Inflammatory macrophage treated with lipopolysaccharide for 1 hour (primary cell): ENCODE measurements around the gene C17orf107.
A peak's percentile ranks its signal among the peaks of the same experiment; 100 is the strongest.
"Not testable (repeated sequence)": the region's sequence is repeated elsewhere in the genome, so short reads cannot be mapped to it uniquely, and the experiment has no call there.

Experiments used
- DNase-seq, 2 donors: peaks; one replicate each; pipeline ENCODE4 v3.0.0-alpha.2; 2020 to 2022

The C17orf107 gene

GRCh38 chr17:4901108-4901647, 1.8 kb downstream of the C17orf107 start:
- no peak for DNase-seq

- DNase-seq = peak; percentile 73 to 79
These were observed 2.5 kb downstream of the C17orf107 start for GRCh38 chr17:4901648-4902344.

GRCh38 chr17:4902540-4902939, 3.2 kb downstream of the C17orf107 start:
- no peak for DNase-seq

DNA sequence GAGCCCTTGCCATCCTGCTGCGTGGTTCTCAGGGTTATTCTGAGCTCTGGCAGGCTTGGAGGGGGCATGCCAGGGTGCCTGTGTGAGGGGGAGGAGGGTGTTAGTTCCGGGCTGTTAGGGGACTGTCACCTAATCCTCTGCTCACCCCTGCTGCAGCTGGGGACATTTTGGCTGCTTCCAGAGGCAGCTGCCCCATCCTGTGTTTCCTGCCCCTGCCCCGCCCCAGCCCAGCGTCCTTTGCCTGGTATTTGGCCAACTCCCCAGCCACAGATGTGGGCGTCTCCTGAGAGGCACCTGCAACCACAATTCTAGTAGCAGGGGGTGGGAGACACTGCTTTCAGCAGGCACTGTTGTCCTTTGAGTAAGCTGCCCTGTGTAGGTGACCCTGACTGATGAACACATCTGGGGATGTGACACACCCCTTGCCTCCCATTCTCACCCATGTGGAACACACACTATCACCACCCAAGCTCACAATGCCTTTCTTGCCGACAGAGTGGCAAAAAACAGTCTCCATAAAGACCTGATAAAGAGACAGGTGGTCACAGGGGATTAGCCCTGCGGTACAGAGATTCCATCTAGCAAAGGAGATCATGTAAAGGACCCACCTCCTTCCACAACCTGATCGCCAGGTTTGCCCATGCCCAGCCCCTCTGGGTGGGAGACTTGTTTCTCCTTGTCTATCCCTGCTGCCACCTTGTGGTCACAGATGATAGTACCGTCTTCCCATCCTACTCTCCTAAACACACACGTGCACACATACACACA, 3.9 kb downstream of the C17orf107 start, which contains the start of gene CHRNE:
CHRNE (minus strand) TSS at position 48 of the 768 bp plus-strand sequence; CDS start at position 13, 35 bp downstream.
- DNase-seq = peak in 1 of 2 donors; percentile 71

- DNase-seq = not testable (repeated sequence)
These were observed 7.3 kb downstream of the C17orf107 start for GRCh38 chr17:4906642-4907041.

DNA sequence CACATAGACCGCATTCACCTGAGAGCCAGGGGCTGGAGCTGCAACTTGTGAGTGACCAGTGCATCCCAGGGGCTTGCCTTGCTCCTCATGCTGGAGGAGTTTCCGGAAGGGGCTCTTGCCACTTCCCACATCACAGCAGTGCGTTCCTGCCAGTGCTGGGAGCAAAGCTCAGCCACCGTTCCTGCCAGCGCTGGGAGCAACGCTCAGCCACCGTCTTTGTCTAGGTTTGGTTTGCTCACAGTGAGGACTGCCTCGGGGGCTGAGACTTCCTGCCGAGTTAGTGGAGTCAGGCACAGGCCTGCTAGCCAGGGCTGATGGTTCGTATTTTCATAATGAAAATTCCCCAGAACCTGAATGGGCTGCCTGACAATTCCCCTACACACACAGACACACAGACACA, 9.0 kb downstream of the C17orf107 start:
- no peak for DNase-seq

DNA sequence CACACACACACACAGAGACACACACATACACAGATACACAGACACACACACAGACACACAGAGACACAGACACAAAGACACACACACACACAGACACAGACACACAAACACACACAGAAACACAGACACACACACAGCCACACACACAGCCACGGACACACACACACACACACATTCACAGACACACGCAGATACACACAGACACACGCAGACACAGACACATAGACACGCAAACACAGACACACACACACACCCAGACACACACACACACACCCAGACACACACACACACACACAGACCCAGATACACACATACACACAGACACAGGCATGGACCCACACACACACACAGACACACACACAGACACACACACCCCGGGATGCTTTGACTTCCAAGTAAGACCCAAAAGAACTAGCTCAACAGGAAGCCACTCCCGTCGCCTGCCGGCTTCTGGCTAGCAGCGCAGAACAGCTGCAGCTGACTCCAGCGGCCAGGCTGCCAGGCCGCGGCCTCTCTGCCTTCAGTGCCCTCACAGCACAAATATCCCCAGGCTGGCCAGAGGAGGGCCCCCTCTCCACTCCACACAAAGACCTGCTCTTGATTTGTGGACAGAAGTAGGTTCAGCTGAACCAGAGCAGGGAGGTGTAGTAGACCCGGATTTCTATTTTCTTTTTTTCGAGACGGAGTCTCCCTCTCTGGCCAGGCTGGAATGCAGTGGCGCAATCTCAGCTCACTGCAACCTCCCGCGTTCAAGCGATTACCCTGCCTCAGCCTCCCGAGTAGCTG, 9.6 kb downstream of the C17orf107 start:
- DNase-seq = peak; percentile 83 to 90

DNA sequence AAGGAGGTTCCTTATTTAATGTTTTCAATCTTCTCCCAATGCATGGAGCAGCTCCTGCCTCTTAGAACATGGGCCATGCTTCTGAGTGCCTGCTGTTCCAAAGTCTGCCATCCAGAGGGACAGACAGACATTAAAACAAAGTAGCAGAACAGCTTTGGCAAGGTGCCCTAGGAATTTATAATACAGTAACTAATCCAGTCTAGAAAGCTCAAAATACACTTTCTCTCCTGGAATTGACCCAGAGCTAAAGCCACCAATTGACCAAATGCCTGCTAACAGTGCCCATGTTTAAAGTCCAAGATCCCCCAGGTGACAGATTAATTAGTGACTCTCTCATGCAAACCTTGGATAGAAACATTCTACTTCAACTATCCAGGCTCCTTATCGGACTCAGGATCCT, 14.7 kb downstream of the C17orf107 start:
- DNase-seq = no peak

DNA sequence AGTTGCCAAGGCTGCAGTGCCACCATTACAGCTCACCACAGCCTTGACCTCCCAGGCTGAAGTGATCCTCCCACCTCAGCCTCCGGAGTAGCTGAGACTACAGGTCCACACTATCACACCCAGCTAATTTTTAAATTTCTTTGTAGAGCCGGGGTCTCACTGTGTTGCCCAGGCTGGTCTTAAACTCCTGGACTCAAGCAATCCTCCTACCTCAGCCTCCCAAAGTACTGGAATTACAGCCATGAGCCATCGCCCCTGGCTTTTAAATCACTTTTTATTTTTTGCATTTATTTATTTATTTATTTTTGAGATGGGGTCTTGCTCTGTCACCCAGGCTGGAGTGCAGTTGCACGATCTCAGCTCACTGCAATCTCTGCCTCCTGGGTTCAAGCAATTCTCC, 15.2 kb downstream of the C17orf107 start:
- DNase-seq = not testable (repeated sequence)

GRCh38 chr17:4919511-4920047, 20.2 kb downstream of the C17orf107 start:
- no peak for DNase-seq

DNA sequence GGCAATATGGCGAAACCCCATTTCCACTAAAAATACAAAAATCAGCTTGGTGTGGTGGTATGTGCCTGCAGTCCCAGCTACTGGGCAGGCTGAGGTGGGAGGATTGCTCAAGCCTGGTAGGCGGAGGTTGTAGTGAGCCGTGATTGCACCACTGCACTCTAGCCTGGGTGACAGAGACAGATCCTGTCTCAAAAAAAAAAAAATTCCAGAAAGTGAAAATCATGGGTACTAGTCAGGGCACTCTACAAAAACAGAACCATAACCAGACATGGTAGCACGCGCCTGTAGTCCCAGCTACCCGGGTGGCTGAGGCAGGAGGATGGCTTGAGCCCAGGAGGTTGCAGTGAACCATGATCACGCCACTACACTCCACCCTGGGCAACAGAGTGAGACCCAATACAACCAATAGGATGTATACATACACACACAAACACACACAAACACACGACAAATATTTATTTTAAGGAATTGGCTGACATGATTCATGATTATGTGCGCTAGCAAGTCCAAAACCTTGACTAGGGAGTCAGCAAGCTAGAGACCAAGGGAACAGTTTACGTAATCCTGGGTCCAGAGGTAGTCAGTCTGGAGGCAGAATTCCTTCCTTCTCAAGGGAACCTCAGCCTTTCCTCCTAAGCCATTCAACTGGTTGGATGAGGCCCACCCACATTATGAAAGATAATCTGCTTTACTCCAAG, 21.2 kb downstream of the C17orf107 start:
- DNase-seq = peak; percentile 94 to 96

- no peak for DNase-seq
These were observed 22.0 kb downstream of the C17orf107 start for GRCh38 chr17:4921320-4921719.

DNA sequence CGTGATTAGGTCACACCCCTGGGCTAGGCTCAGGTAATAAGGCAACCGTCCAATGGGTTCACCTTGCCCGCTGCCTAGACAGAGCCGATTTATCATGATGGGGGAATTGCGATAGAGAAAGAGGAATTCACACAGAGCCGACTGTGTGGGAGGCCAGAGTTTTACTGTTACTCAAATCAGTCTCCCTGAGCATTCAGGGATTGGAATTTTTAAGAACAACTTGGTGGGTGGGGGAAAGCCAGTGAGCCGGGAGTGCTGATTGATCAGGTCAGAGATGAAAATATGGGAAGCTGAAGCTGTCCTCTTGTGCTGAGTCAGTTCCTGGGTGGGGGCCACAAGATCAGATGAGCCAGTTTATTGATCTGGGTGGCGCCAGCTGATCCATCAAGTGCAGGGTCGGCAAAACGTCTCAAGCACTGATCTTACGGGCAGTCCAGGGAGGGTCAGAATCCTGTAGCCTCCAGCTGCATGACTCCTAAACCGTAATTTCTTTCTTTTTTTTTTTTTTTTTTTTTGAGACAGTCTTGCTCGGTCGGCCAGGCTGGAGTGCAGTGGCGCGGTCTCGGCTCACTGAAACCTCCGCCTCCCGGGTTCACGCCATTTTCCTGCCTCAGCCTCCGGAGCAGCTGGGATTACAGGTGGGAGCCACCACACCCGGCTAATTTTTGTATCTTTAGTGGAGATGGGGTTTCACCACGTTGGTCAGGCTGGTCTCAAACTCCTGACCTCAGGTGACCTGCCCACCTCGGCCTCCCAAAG, 27.4 kb downstream of the C17orf107 start:
- peak; percentile 89 for DNase-seq

- DNase-seq = no peak
These were observed 29.5 kb downstream of the C17orf107 start for GRCh38 chr17:4928881-4929280.

- DNase-seq = peak; percentile 50 to 80
These were observed 32.6 kb downstream of the C17orf107 start, which contains the start of gene GP1BA for GRCh38 chr17:4931963-4932362. Gene GP1BA, plus strand, starts transcription at chr17:4932277. Its CDS starts 328 bp downstream, at chr17:4932605.

DNA sequence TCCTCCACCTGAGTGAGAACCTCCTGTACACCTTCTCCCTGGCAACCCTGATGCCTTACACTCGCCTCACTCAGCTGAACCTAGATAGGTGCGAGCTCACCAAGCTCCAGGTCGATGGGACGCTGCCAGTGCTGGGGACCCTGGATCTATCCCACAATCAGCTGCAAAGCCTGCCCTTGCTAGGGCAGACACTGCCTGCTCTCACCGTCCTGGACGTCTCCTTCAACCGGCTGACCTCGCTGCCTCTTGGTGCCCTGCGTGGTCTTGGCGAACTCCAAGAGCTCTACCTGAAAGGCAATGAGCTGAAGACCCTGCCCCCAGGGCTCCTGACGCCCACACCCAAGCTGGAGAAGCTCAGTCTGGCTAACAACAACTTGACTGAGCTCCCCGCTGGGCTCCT, 33.4 kb downstream of the C17orf107 start:
- DNase-seq = no peak

GRCh38 chr17:4933646-4934045, 34.3 kb downstream of the C17orf107 start:
- no peak for DNase-seq

DNA sequence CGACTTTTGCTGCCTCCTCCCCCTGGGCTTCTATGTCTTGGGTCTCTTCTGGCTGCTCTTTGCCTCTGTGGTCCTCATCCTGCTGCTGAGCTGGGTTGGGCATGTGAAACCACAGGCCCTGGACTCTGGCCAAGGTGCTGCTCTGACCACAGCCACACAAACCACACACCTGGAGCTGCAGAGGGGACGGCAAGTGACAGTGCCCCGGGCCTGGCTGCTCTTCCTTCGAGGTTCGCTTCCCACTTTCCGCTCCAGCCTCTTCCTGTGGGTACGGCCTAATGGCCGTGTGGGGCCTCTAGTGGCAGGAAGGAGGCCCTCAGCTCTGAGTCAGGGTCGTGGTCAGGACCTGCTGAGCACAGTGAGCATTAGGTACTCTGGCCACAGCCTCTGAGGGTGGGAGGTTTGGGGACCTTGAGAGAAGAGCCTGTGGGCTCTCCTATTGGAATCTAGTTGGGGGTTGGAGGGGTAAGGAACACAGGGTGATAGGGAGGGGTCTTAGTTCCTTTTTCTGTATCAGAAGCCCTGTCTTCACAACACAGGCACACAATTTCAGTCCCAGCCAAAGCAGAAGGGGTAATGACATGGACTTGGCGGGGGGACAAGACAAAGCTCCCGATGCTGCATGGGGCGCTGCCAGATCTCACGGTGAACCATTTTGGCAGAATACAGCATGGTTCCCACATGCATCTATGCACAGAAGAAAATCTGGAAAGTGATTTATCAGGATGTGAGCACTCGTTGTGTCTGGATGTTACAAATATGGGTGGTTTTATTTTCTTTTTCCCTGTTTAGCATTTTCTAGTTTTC, 35.0 kb downstream of the C17orf107 start:
- peak in 1 of 2 donors; percentile 40 for DNase-seq

DNA sequence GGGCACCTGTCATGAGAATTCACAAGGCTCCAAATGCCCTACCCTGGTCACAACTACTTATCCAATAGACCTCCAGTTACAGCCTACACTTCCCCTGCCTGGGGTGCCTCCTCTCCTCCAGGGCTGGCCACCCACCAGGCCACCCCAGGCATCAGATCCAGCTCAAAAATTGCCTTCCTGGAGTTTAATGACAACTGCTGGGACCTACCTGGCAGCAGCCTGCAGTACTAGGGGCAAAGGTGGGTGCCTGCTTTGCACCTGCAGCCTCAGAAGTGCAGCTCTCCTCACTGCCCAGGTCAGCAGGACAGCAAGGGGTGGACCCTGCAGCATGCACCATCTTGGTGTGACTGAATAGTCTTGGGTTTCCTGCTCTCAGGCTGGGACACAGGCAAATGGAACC, 36.3 kb downstream of the C17orf107 start:
- DNase-seq = no peak

- no peak for DNase-seq
These were observed 37.1 kb downstream of the C17orf107 start for GRCh38 chr17:4936436-4936835.
